ENCODE data around the gene MAML2.

Gene MAML2

DNA sequence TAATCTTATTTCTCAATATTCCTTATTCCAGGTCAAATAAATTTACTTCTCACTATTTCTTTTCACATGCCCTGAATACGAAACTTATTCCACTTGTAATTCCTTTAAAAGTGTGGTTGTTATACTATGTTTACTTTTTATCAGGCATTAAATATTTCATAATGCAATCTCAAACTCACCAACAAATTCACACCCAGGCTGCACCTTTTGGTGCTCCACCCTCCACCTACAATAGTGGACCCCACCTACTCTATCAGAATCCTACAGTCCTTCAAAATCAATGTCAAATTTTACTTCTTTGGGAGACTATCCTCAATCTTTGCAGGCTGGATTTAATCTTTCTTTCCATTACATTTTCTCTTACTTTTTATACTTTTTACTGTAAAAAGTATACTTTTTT lies 353.2 kb downstream of the MAML2 start:
- H3K4me3 ChIP-seq (ENCODE audit: control insufficient read depth, low read depth, low read length) = no peak overlapping the region
- no peak for TF ChIP-seq CTCF (conservative IDR thresholded peaks at IDR 0.05; ENCODE audit: control insufficient read depth, insufficient read depth, low read depth, low read length)
- no peak for DNase-seq (ENCODE audit: low read depth)

DNA sequence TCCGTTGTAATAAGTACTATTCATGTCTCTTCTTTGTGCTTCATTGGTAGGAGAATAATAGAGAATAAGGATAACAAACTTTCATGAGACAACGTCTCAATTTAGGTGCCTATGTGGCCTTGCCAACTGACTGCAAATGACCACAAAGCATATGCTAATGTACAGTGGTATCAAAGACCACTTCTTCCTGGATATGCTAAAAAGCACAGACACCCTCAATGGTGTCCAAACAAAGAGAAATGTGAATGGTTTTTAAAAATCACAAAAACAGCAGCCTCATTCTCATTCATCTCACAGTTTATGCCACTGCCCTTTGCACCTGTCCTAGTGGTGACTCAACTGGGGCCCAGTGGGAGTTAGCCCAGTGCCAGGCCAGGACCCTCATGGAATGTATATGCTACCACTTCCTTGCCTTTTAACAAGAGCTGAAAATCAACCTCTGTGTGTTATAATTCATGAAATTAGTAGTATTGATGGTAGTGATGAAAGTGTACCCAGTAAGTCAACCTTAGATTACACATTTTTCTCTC lies 353.9 kb downstream of the MAML2 start:
- H3K4me3 ChIP-seq (ENCODE audit: control insufficient read depth, low read depth, low read length) = no peak overlapping the region
- TF ChIP-seq CTCF (conservative IDR thresholded peaks at IDR 0.05; ENCODE audit: control insufficient read depth, insufficient read depth, low read depth, low read length) = no peak
- DNase-seq (ENCODE audit: low read depth) = no peak

DNA sequence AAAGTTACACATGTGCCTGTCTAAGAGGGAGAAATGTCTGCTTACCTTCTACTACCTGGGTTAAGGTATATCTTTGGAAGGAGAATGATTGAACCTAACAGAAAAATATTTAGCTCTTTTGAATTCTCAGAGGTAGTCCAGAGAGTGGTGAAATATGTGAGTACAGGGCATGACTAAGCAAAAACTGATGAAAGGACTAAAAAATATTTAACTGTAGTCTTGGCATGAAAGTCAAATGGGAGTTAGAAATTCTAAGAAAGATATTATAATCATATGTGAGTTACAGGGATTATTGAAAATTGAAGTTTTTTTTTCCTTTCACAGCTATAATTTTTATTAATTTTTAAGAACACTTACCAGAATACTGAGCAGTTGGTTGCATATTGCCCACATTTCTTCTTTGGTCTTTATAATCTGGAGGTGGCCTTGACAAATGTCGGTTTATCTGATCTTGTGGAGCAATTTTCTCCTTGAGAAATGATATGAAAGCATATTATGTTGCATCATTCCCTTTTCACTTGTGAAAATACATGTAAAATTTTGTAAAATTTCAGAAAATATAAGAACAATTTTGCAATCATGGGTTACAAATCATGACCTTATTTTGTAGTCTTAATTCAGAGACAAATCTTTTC lies 357.7 kb downstream of the MAML2 start:
- no peak for TF ChIP-seq CTCF (conservative IDR thresholded peaks at IDR 0.05; ENCODE audit: control insufficient read depth, insufficient read depth, low read depth, low read length)
- H3K4me3 ChIP-seq (ENCODE audit: control insufficient read depth, low read depth, low read length) = no peak overlapping the region
- peak; percentile 34 for DNase-seq (ENCODE audit: low read depth)

DNA sequence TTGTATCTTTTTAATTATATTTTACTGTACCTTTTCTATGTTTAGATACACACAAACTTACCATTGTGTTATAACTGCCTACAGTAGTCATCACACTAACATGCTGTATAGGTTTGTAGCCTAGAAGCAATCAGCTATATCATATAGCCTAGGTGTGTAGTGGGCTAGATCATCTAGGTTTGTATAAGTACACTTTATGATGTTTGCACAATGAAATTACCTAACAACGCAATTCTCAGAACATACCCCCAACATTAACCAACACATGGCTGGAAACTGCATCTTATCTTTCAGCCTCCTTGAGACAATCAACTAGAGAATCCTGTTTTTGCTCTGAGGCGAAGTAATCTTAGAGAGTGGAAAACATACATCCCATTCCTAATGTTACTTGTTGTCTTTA lies 358.9 kb downstream of the MAML2 start:
- DNase-seq (ENCODE audit: low read depth) = no peak
- H3K4me3 ChIP-seq (ENCODE audit: control insufficient read depth, low read depth, low read length) = no peak overlapping the region
- TF ChIP-seq CTCF (conservative IDR thresholded peaks at IDR 0.05; ENCODE audit: control insufficient read depth, insufficient read depth, low read depth, low read length) = no peak

DNA sequence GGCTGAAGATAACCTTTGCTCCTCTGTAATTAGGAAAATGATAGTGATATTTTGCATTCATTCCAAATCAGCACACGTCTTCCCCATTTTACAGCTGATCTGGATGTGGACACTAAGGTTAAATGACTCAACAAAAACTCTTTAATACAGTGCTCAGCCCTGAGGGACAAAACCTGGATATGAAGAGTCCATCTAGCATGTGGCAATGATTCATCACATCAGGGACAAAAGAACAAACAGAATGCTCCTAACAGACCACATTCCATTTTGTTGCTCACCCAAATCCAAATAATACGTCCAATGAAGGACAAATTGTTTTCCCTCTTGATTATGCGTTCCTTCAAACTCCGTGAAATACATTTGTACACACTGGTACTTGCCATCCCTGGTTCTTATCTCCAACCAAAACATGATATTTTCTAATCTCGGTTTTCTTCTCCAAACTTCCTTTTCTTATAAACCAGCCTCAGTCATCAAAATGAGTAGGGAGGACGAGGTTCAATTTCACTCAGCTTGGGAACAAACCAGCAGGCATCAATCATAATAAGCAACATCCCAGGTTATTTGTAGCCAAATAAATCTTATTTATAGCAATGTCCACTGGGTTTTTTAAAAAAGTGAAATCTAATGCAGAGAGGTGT lies 365.3 kb downstream of the MAML2 start:
- TF ChIP-seq CTCF (conservative IDR thresholded peaks at IDR 0.05; ENCODE audit: control insufficient read depth, insufficient read depth, low read depth, low read length) = no peak
- H3K4me3 ChIP-seq (ENCODE audit: control insufficient read depth, low read depth, low read length) = no peak overlapping the region
- DNase-seq (ENCODE audit: low read depth) = peak; percentile 79

DNA sequence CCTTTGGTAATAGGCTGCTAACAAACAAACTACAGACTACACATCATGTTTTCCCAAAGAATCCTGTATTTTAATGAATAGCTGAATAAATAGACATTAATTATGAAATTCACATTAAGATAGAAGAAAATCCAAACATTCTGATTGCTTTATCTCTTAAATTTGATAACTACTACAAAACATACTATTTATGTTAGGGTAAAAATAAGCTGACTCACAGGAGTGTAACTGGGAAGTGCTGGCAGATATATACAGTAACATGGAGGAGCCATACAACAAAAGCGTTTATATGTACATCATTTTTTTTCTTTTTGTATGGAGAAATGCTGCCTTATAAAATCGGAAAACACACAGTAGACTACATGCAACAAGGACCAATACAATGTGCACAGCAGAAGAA lies 366.4 kb downstream of the MAML2 start:
- no peak for TF ChIP-seq CTCF (conservative IDR thresholded peaks at IDR 0.05; ENCODE audit: control insufficient read depth, insufficient read depth, low read depth, low read length)
- no peak overlapping the region for H3K4me3 ChIP-seq (ENCODE audit: control insufficient read depth, low read depth, low read length)
- DNase-seq (ENCODE audit: low read depth) = no peak
